OCI-LY7 (cell line): Measurements from ENCODE around the gene ATP8B1. TPM values are rescaled to one million over a fixed set of nuclear protein-coding genes. Genes with fewer than 3 reads are reported as not detected.

ENCODE experiments used
- BruUV-seq: library from RNA; stranded (reverse); fragments of 400-500 nt; replicated peaks from 2 replicates; lab custom pipeline; 2021; lab: Mats Ljungman, UMichigan
- CTCF ChIA-PET: fragments of 300-600 bp; sonication (Branson Sonifier 250); formaldehyde crosslinking; loops from one replicate; lab custom pipeline; 2022; ENCODE audit warnings: antibody characterized with exemption; ENCODE audit not compliant: unreplicated experiment; lab: Charles Lee
- POLR2A ChIA-PET: fragments of 300-600 bp; sonication (Branson Sonifier 250); formaldehyde crosslinking; loops from one replicate; lab custom pipeline; 2022; ENCODE audit warnings: antibody characterized with exemption; lab: Charles Lee
- DNase-seq: peaks from one replicate; pipeline ENCODE4 v3.0.0-alpha.2; 2015; ENCODE audit warnings: low spot score
- H2AFZ ChIP-seq: fragments of 200-600 bp; sonication (generic), shearing (Covaris generic); 2 replicates; pipeline ENCODE4 v1.6.1; 2014; ENCODE audit warnings: mild to moderate bottlenecking, antibody characterized with exemption, low read length, moderate library complexity
- H3K27ac ChIP-seq: fragments of 200-600 bp; sonication (generic); 2 replicates; pipeline ENCODE4 v1.5.1; 2014; ENCODE audit warnings: mixed run types, low read depth, mild to moderate bottlenecking, moderate library complexity, low read length, inconsistent platforms; ENCODE audit not compliant: poor library complexity, severe bottlenecking
- H3K36me3 ChIP-seq: fragments of 200-600 bp; sonication (generic); 2 replicates; pipeline ENCODE4 v1.6.1; 2014; ENCODE audit warnings: mild to moderate bottlenecking, antibody characterized with exemption, low read length, moderate library complexity, mixed read lengths; ENCODE audit not compliant: insufficient read depth
- H3K4me1 ChIP-seq: fragments of 200-600 bp; sonication (generic); 2 replicates; pipeline ENCODE4 v1.5.1; 2014; ENCODE audit warnings: mild to moderate bottlenecking, low read length; ENCODE audit not compliant: insufficient read depth, poor library complexity, severe bottlenecking
- H3K4me2 ChIP-seq: fragments of 200-600 bp; sonication (generic); 2 replicates; pipeline ENCODE4 v1.6.1; 2014; ENCODE audit warnings: mild to moderate bottlenecking, low read length
- H3K4me3 ChIP-seq: fragments of 200-600 bp; sonication (generic); 2 replicates; pipeline ENCODE4 v1.5.1; 2014; ENCODE audit warnings: mild to moderate bottlenecking, low read depth, low read length; ENCODE audit not compliant: poor library complexity, severe bottlenecking
- H3K79me2 ChIP-seq: fragments of 200-600 bp; sonication (generic); 2 replicates; pipeline ENCODE4 v1.6.1; 2016; ENCODE audit warnings: low read depth, mild to moderate bottlenecking, low read length, moderate library complexity, mixed read lengths; ENCODE audit not compliant: insufficient read depth
- H3K9me2 ChIP-seq: fragments of 200-600 bp; sonication (generic); 2 replicates; pipeline ENCODE4 v1.6.1; 2016; ENCODE audit warnings: mild to moderate bottlenecking, low read length, mixed read lengths; ENCODE audit not compliant: insufficient read depth
- H3K9me3 ChIP-seq: fragments of 200-600 bp; sonication (generic); 2 replicates; pipeline ENCODE4 v1.6.1; 2014; ENCODE audit warnings: mild to moderate bottlenecking, mixed run types, low read length, mixed read lengths
- H4K20me1 ChIP-seq: fragments of 200-600 bp; sonication (generic); 2 replicates; pipeline ENCODE4 v1.6.1; 2014; ENCODE audit warnings: mild to moderate bottlenecking, antibody characterized with exemption, low read length, moderate library complexity, mixed read lengths; ENCODE audit not compliant: insufficient read depth
- CTCF ChIP-seq: fragments of 200-600 bp; sonication (generic); conservative IDR thresholded peaks from 2 replicates; pipeline ENCODE4 v1.5.1; 2014; ENCODE audit warnings: mild to moderate bottlenecking, antibody characterized with exemption, low read length, moderate library complexity, mixed read lengths
- EZH2phosphoT487 ChIP-seq: fragments of 200-600 bp; sonication (generic); IDR thresholded peaks from 2 replicates; pipeline ENCODE4 v1.6.1; 2018; ENCODE audit warnings: low read depth, borderline replicate concordance, mild to moderate bottlenecking, mixed run types, antibody characterized with exemption, low read length, moderate library complexity, mixed read lengths
- intact Hi-C: fragments of 100-400 bp; cut with micrococcal nuclease; formaldehyde crosslinking; loops from one replicate; pipeline ENCODE4 v1.10.0; 2022; ENCODE audit not compliant: unreplicated experiment
- total RNA-seq, 2 experiments: library from RNA; depleted of rRNA in 1 of 2; stranded (reverse); fragments of >200 nt in 1 of 2; shearing (Covaris generic) in 1 of 2; gene quantifications; 2 replicates each; pipeline ENCODE4 v1.2.3, GENCODE V29; 2014 to 2022

The ATP8B1 gene
- total RNA-seq, 2 experiments from 2014 or later = not detected

- H3K79me2 ChIP-seq = no peaks in the 10 kb centered on the region
- POLR2A ChIA-PET = interaction anchor here (0.6 to 1.2 kb wide), 2 partner anchors 11 to 38 kb away, joined by 3 read pairs; no protein-coding TSS in a partner anchor
- H3K27ac ChIP-seq = no peak overlapping the region
- H3K36me3 ChIP-seq = no peaks in the 10 kb centered on the region
- no peak for TF ChIP-seq EZH2phosphoT487
- TF ChIP-seq CTCF = no peak
- intact Hi-C loops = no loop called here
- H2AFZ ChIP-seq = no peak overlapping the region
- no peak for DNase-seq
- H3K9me3 ChIP-seq = no peaks in the 10 kb centered on the region
- H3K4me3 ChIP-seq = no peak overlapping the region
- no peak overlapping the region for H3K4me2 ChIP-seq
- H4K20me1 ChIP-seq = no peaks in the 10 kb centered on the region
- BruUV-seq = no TSS peak
- CTCF ChIA-PET = no interaction called here
- H3K4me1 ChIP-seq = peaks cover 7% of the 10 kb centered on the region
- H3K9me2 ChIP-seq = no peaks in the 10 kb centered on the region
These were observed 60.1 kb downstream of the ATP8B1 start for GRCh38 chr18:57743008-57743407.

- BruUV-seq = no TSS peak
- H2AFZ ChIP-seq = no peak overlapping the region
- no peaks in the 10 kb centered on the region for H3K4me1 ChIP-seq
- ChIA-PET POLR2A (interaction anchor here (0.6 kb wide), 1 partner anchor 291 kb away, joined by 3 read pairs; no protein-coding TSS in a partner anchor), CTCF (no interaction called here)
- no peaks in the 10 kb centered on the region for H3K9me3 ChIP-seq
- H3K4me2 ChIP-seq = no peak overlapping the region
- H3K27ac ChIP-seq = no peak overlapping the region
- TF ChIP-seq CTCF = no peak
- TF ChIP-seq EZH2phosphoT487 = no peak
- no peak overlapping the region for H3K4me3 ChIP-seq
- H4K20me1 ChIP-seq = no peaks in the 10 kb centered on the region
- intact Hi-C loops = no loop called here
- no peaks in the 10 kb centered on the region for H3K79me2 ChIP-seq
- H3K36me3 ChIP-seq = no peaks in the 10 kb centered on the region
- DNase-seq = no peak
- H3K9me2 ChIP-seq = no peaks in the 10 kb centered on the region
These were observed 61.8 kb downstream of the ATP8B1 start for GRCh38 chr18:57741273-57741672.

- Histone ChIP-seq H3K4me3 (no peak overlapping the region), H3K9me2 (no peaks in the 10 kb centered on the region), H2AFZ (no peak overlapping the region), H3K4me2 (no peak overlapping the region), H3K36me3 (no peaks in the 10 kb centered on the region), H3K27ac (no peak overlapping the region), H3K4me1 (no peaks in the 10 kb centered on the region), H3K79me2 (no peaks in the 10 kb centered on the region), H4K20me1 (no peaks in the 10 kb centered on the region), H3K9me3 (no peaks in the 10 kb centered on the region)
- TF ChIP-seq CTCF (no peak), EZH2phosphoT487 (no peak)
- no peak for DNase-seq
- POLR2A ChIA-PET = no interaction called here
- BruUV-seq = no TSS peak
- CTCF ChIA-PET = no interaction called here
- intact Hi-C loops = no loop called here
These were observed 65.0 kb downstream of the ATP8B1 start for GRCh38 chr18:57738078-57738477.
